Esophagus (tissue), 2 donors: ENCODE measurements around the gene MAX. TPM values are rescaled to one million over a fixed set of nuclear protein-coding genes. Genes with fewer than 3 reads are reported as not detected.

Experiments
- H3K27ac ChIP-seq, 2 donors: one replicate each; pipeline ENCODE4 v1.5.1; 2013; ENCODE audit warnings: low read depth in 2 of 2, mild to moderate bottlenecking in 2 of 2, inconsistent platforms in 1 of 2, low read length in 1 of 2, moderate library complexity in 1 of 2
- H3K27me3 ChIP-seq, 2 donors: one replicate each; pipeline ENCODE4 v1.6.1; 2013; ENCODE audit warnings: low read length in 2 of 2, control low read depth in 1 of 2, mild to moderate bottlenecking in 1 of 2; ENCODE audit not compliant: insufficient read depth in 2 of 2, control insufficient read depth in 1 of 2
- H3K36me3 ChIP-seq, 2 donors: one replicate each; pipeline ENCODE4 v1.6.1; 2013; ENCODE audit warnings: low read length in 1 of 2; ENCODE audit not compliant: control insufficient read depth in 2 of 2, insufficient read depth in 2 of 2
- H3K4me1 ChIP-seq, 2 donors: one replicate each; pipeline ENCODE4 v1.6.1; 2013; ENCODE audit warnings: low read length in 1 of 2; ENCODE audit not compliant: control insufficient read depth in 2 of 2, insufficient read depth in 2 of 2
- H3K4me3 ChIP-seq, 2 donors: one replicate each; pipeline ENCODE4 v1.5.1; 2013; ENCODE audit warnings: low read length in 2 of 2, mild to moderate bottlenecking in 2 of 2, low read depth in 1 of 2, moderate library complexity in 1 of 2
- H3K9me3 ChIP-seq, 2 donors: one replicate each; pipeline ENCODE4 v1.6.1; 2013; ENCODE audit warnings: mild to moderate bottlenecking in 2 of 2, low read depth in 1 of 2, low read length in 1 of 2, moderate library complexity in 1 of 2; ENCODE audit not compliant: control insufficient read depth in 2 of 2, insufficient read depth in 1 of 2
- WGBS, 2 donors: extraction: QIAGEN DNeasy Blood & Tissue Kit; methylation state at CpG; one replicate each; pipeline ENCODE4 v1.1.7; 2013; 5-methylcytosine and 5-hydroxymethylcytosine counted together
- polyA plus RNA-seq, 2 donors: library from polyadenylated mRNA; stranded (reverse); fragments of 200-250 nt; gene quantifications; one replicate each; pipeline ENCODE4 v1.2.3, GENCODE V29; 2013
- donor health status: healthy with polysubstance abuse.
- donor health status: Bipolar disorder and iron deficiency.

Gene MAX
- polyA plus RNA-seq, 2 donors = 52.2 to 66.8 TPM

- 90% methylated on average over 16 of the region's 16 CpGs for WGBS, 2 donors
- no peaks in the 10 kb centered on the region for H3K27me3 ChIP-seq
- H3K4me3 ChIP-seq = no peak overlapping the region
- H3K4me1 ChIP-seq = peaks cover 0 to 12% of the 10 kb centered on the region in 2 donors
- H3K36me3 ChIP-seq = peaks cover 20 to 27% of the 10 kb centered on the region in 2 donors
- H3K27ac ChIP-seq = peak overlapping the region in 1 of 2 donors; percentile 22
- no peaks in the 10 kb centered on the region for H3K9me3 ChIP-seq
These were observed 39.9 kb downstream of the MAX start for GRCh38 chr14:65062096-65063075.

DNA sequence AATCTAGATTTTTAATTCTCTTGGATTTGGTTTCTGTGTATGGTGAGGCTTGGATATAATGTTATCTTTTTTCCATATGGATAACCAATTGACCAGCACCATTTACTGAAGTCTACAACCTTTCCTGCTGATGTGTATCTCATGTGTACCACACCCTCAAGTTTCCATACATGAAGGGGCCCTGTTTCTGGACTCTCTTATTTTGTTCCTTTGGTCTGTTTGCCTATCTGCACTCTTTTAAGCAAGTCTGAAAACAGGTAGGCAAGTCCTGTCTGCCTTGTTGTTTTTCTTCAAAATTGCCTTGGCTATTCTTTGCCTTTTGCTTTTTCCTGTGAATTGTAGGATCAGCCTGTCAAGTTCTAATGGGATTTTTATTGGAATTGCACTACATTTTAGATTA is 44.6 kb downstream of the MAX start:
- no peak overlapping the region for H3K27ac ChIP-seq
- H3K27me3 ChIP-seq = no peaks in the 10 kb centered on the region
- peaks cover 0 to 6% of the 10 kb centered on the region in 2 donors for H3K4me1 ChIP-seq
- H3K4me3 ChIP-seq = no peak overlapping the region
- H3K36me3 ChIP-seq = peaks cover 8 to 31% of the 10 kb centered on the region in 2 donors
- H3K9me3 ChIP-seq = no peaks in the 10 kb centered on the region

DNA sequence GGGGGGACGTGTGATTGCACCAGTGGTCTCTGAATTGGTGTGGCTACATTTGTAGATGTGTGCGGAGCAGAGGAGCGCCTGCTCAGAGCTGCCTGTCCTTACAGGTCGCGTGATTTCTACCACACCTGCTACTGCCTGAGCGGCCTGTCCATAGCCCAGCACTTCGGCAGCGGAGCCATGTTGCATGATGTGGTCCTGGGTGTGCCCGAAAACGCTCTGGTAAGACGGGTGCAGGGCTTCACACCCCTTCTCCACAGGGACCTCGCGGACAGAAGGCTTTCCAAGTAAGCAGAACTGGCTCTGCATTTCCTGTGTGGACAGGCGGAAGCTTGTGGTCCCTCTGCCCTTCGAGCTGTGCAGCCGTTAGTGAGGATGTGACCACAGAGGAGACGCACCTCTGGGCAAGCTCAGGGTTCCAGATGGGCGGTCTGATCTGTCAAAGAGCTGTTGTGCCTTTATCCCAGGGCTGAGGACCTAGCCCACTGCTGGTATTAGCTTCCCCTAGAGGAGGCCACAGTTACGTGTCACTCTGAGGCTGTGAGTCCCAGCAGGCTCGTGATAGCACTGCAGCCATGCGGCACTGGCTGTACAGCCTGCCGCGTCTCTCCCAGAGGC is 47.7 kb downstream of the MAX start:
- Histone ChIP-seq H3K27ac (no peak overlapping the region), H3K36me3 (peaks cover 0 to 16% of the 10 kb centered on the region in 2 donors), H3K4me1 (peaks cover 0 to 6% of the 10 kb centered on the region in 2 donors), H3K9me3 (no peaks in the 10 kb centered on the region), H3K27me3 (no peaks in the 10 kb centered on the region), H3K4me3 (no peak overlapping the region)
- 84 to 91% methylated on average over 23 of the region's 23 CpGs for WGBS, 2 donors

GRCh38 chr14:65053466-65053865 is 48.9 kb downstream of the MAX start:
- Histone ChIP-seq H3K4me3 (no peak overlapping the region), H3K27ac (no peak overlapping the region), H3K4me1 (peaks cover 0 to 6% of the 10 kb centered on the region in 2 donors), H3K9me3 (no peaks in the 10 kb centered on the region), H3K27me3 (no peaks in the 10 kb centered on the region), H3K36me3 (peaks cover 0 to 13% of the 10 kb centered on the region in 2 donors)
- WGBS, 2 donors = 86 to 90% methylated on average over 3 of the region's 3 CpGs

DNA sequence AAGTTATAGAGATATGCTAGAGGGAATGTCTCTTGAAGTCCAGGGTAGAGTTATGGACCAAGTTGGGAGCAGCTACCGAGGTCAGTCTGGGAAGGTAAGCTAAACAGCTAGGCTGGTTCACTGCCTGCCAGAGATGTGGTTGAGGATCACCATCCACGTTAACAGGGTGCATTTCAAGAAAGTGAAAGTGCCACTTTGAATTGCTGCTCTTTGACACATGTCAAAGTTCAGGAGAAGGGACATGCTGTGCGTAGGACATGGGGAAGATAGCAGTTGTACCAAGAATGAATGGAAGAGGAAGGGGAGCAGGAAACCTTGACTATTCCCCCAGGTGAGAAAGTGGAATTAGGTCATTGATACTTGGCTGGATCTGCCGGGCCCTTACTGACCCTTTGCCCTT is 49.5 kb downstream of the MAX start:
- H3K4me3 ChIP-seq = no peak overlapping the region
- WGBS, 2 donors = 73 to 76% methylated on average over 4 of the region's 4 CpGs
- H3K9me3 ChIP-seq = no peaks in the 10 kb centered on the region
- H3K27ac ChIP-seq = no peak overlapping the region
- peaks cover 0 to 13% of the 10 kb centered on the region in 2 donors for H3K36me3 ChIP-seq
- H3K27me3 ChIP-seq = no peaks in the 10 kb centered on the region
- peaks cover 0 to 6% of the 10 kb centered on the region in 2 donors for H3K4me1 ChIP-seq

GRCh38 chr14:65045709-65046108 is 56.6 kb downstream of the MAX start:
- H3K27ac ChIP-seq = no peak overlapping the region
- H3K27me3 ChIP-seq = no peaks in the 10 kb centered on the region
- no peaks in the 10 kb centered on the region for H3K4me1 ChIP-seq
- H3K9me3 ChIP-seq = no peaks in the 10 kb centered on the region
- 88 to 89% methylated on average over 4 of the region's 4 CpGs for WGBS, 2 donors
- H3K4me3 ChIP-seq = no peak overlapping the region
- peaks cover 7 to 9% of the 10 kb centered on the region in 2 donors for H3K36me3 ChIP-seq

- Histone ChIP-seq H3K27me3 (no peaks in the 10 kb centered on the region), H3K4me1 (no peaks in the 10 kb centered on the region), H3K27ac (no peak overlapping the region), H3K36me3 (peaks cover 7 to 11% of the 10 kb centered on the region in 2 donors), H3K4me3 (no peak overlapping the region), H3K9me3 (no peaks in the 10 kb centered on the region)
- WGBS, 2 donors = 89% methylated on average over 5 of the region's 5 CpGs
These were observed 57.3 kb downstream of the MAX start for GRCh38 chr14:65045006-65045405.

DNA sequence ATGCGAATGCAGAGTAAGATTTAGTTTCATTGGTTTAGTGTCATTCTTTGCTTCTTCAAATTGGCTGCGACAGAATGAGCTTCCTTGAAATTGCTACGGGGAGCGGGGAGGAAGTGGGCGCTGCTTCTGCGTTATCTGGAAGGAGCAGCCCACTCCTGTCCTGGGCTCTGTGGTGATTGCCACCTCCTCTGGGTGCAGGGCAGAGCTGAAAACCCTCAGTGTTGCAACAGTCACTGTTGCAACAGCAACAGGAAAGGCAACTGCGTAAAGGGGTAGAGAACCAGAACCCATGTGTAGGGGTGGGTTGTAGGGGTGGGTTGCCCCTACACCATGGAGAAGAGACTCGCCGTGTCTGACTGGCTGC is 57.7 kb downstream of the MAX start:
- Histone ChIP-seq H3K27ac (no peak overlapping the region), H3K36me3 (peaks cover 7 to 11% of the 10 kb centered on the region in 2 donors), H3K4me1 (no peaks in the 10 kb centered on the region), H3K9me3 (no peaks in the 10 kb centered on the region), H3K27me3 (no peaks in the 10 kb centered on the region), H3K4me3 (no peak overlapping the region)
- 85% methylated on average over 9 of the region's 9 CpGs for WGBS, 2 donors

GRCh38 chr14:65043893-65044595 is 58.3 kb downstream of the MAX start:
- Histone ChIP-seq H3K4me3 (no peak overlapping the region), H3K27ac (no peak overlapping the region), H3K4me1 (no peaks in the 10 kb centered on the region), H3K36me3 (peaks cover 7 to 11% of the 10 kb centered on the region in 2 donors), H3K27me3 (no peaks in the 10 kb centered on the region), H3K9me3 (no peaks in the 10 kb centered on the region)
- whole genome bisulfite sequencing, 2 donors = 87 to 89% methylated on average over 12 of the region's 12 CpGs
